ENCODE measurements around the gene MATCAP1. TPM values are rescaled to one million over a fixed set of nuclear protein-coding genes. Genes with fewer than 3 reads are reported as not detected.

MATCAP1 gene
- total and polyA plus RNA-seq, 4 donors = 18.5 to 41.8 (median 26.0) TPM

GRCh38 chr16:67148221-67148620 lies 35.5 kb downstream of the MATCAP1 start:
- Histone ChIP-seq H3K27me3 (ENCODE audit: control insufficient read depth in 3 of 3, insufficient read depth in 3 of 3, low read length in 2 of 3) (peaks cover 0 to 5% (median 3%) of the 10 kb centered on the region in 3 donors), H3K27ac (ENCODE audit: low read depth in 1 of 2, low read length in 1 of 2) (no peak overlapping the region), H3K9me3 (ENCODE audit: control insufficient read depth in 4 of 4, insufficient read depth in 3 of 4, low read length in 3 of 4) (peaks cover 0 to 2% (median 0%) of the 10 kb centered on the region in 4 donors), H3K4me3 (no peak overlapping the region), H3K36me3 (ENCODE audit: control insufficient read depth in 4 of 4, insufficient read depth in 4 of 4, low read length in 4 of 4) (peaks cover 10 to 49% (median 34%) of the 10 kb centered on the region in 4 donors), H3K9ac (ENCODE audit: insufficient read depth in 1 of 2, low read length in 2 of 2) (no peak overlapping the region), H3K4me1 (ENCODE audit: control insufficient read depth in 5 of 5, insufficient read depth in 5 of 5, low read length in 5 of 5) (peaks cover 0 to 15% (median 4%) of the 10 kb centered on the region in 5 donors)
- TF ChIP-seq, protein P1, sequence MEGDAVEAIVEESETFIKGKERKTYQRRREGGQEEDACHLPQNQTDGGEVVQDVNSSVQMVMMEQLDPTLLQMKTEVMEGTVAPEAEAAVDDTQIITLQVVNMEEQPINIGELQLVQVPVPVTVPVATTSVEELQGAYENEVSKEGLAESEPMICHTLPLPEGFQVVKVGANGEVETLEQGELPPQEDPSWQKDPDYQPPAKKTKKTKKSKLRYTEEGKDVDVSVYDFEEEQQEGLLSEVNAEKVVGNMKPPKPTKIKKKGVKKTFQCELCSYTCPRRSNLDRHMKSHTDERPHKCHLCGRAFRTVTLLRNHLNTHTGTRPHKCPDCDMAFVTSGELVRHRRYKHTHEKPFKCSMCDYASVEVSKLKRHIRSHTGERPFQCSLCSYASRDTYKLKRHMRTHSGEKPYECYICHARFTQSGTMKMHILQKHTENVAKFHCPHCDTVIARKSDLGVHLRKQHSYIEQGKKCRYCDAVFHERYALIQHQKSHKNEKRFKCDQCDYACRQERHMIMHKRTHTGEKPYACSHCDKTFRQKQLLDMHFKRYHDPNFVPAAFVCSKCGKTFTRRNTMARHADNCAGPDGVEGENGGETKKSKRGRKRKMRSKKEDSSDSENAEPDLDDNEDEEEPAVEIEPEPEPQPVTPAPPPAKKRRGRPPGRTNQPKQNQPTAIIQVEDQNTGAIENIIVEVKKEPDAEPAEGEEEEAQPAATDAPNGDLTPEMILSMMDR (IDR thresholded peaks at IDR 0.05; ENCODE audit: control extremely low read depth, extremely low read depth) = no peak
- DNase-seq = no peak
- no peak for ATAC-seq (ENCODE audit: insufficient read depth, low FRiP score)
- 93 to 98% methylated on average over 2 of the region's 2 CpGs for WGBS, 2 donors

GRCh38 chr16:67147437-67148140 lies 36.2 kb downstream of the MATCAP1 start:
- H3K4me1 ChIP-seq (ENCODE audit: control insufficient read depth in 5 of 5, insufficient read depth in 5 of 5, low read length in 5 of 5) = peaks cover 0 to 15% (median 4%) of the 10 kb centered on the region in 5 donors
- peaks cover 10 to 54% (median 36%) of the 10 kb centered on the region in 4 donors for H3K36me3 ChIP-seq (ENCODE audit: control insufficient read depth in 4 of 4, insufficient read depth in 4 of 4, low read length in 4 of 4)
- no peak overlapping the region for H3K4me3 ChIP-seq
- TF ChIP-seq, protein P1 (IDR thresholded peaks at IDR 0.05; ENCODE audit: control extremely low read depth, extremely low read depth) = no peak
- DNase-seq = no peak
- no peak overlapping the region for H3K9ac ChIP-seq (ENCODE audit: insufficient read depth in 1 of 2, low read length in 2 of 2)
- H3K9me3 ChIP-seq (ENCODE audit: control insufficient read depth in 4 of 4, insufficient read depth in 3 of 4, low read length in 3 of 4) = peaks cover 0 to 2% (median 0%) of the 10 kb centered on the region in 4 donors
- H3K27me3 ChIP-seq (ENCODE audit: control insufficient read depth in 3 of 3, insufficient read depth in 3 of 3, low read length in 2 of 3) = peaks cover 0 to under 1% (median 0%) of the 10 kb centered on the region in 3 donors
- no peak for ATAC-seq (ENCODE audit: insufficient read depth, low FRiP score)
- 90 to 92% methylated on average over 4 of the region's 4 CpGs for WGBS, 2 donors
- no peak overlapping the region for H3K27ac ChIP-seq (ENCODE audit: low read depth in 1 of 2, low read length in 1 of 2)

DNA sequence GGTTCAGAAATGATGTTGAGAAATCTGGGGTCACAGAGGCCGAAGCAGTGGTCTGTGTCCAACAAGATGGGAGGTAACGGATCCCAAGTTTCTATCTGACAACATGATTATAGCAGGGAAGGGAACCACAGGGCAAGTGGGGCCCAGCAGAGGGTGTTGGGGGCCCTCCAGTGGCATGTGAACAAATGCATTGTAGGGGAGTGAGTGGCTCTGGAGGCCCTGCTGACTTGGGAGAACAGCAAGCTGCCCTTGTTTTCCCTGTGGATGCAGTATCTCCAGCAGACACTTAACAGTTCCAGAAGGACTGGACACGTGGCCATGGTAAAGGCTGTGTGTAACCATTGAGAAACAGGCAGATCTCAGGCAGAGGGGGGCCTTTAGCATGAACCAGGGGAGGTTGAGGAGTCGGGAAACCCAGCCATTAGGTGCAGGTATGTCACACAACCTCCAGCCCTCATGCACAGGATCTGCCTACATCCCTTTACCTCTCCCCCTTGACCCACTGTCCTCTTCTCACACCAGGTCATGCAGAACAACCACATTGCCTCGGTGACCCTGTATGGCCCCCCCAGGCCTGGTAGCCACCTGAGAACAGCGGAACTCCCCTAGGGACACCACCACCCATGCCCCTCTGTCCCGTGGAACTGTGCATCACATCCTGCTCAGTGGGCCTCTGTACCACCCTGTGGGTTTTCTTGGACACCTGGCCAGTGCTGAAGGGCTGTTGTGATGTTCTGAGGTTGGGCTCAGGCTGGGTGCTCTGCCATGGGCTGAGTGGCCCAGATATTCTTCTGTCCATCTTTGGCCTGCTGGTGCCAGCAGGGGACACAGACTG lies 37.0 kb downstream of the MATCAP1 start:
- H3K36me3 ChIP-seq (ENCODE audit: control insufficient read depth in 4 of 4, insufficient read depth in 4 of 4, low read length in 4 of 4) = peaks cover 10 to 62% (median 39%) of the 10 kb centered on the region in 4 donors
- WGBS, 2 donors = 92% methylated on average over 7 of the region's 7 CpGs
- H3K27me3 ChIP-seq (ENCODE audit: control insufficient read depth in 3 of 3, insufficient read depth in 3 of 3, low read length in 2 of 3) = no peaks in the 10 kb centered on the region
- no peak overlapping the region for H3K27ac ChIP-seq (ENCODE audit: low read depth in 1 of 2, low read length in 1 of 2)
- DNase-seq (no peak), ATAC-seq (ENCODE audit: insufficient read depth, low FRiP score) (no peak)
- H3K9me3 ChIP-seq (ENCODE audit: control insufficient read depth in 4 of 4, insufficient read depth in 3 of 4, low read length in 3 of 4) = peaks cover 0 to 2% (median 0%) of the 10 kb centered on the region in 4 donors
- H3K4me1 ChIP-seq (ENCODE audit: control insufficient read depth in 5 of 5, insufficient read depth in 5 of 5, low read length in 5 of 5) = peaks cover 0 to 15% (median 4%) of the 10 kb centered on the region in 5 donors
- H3K9ac ChIP-seq (ENCODE audit: insufficient read depth in 1 of 2, low read length in 2 of 2) = no peak overlapping the region
- TF ChIP-seq, protein P1 (IDR thresholded peaks at IDR 0.05; ENCODE audit: control extremely low read depth, extremely low read depth) = no peak
- no peak overlapping the region for H3K4me3 ChIP-seq
